Stimulated activated CD4-positive, alpha-beta T cell treated with anti-CD3 and anti-CD28 coated beads, Interleukin-2, amount 100 ng/mL, for 24 hours (primary cell): ENCODE data around the gene CNTD1.
"Not testable (repeated sequence)": the region's sequence is repeated elsewhere in the genome, so short reads cannot be mapped to it uniquely, and the experiment has no call there.

Source experiments
- DNase-seq, 2 donors: peaks; one replicate each; pipeline ENCODE4 v3.0.0-alpha.2; 2020

The CNTD1 gene

GRCh38 chr17:42846594-42847280 is 48.1 kb downstream of the CNTD1 start:
- no peak for DNase-seq

GRCh38 chr17:42848093-42848492 is 49.4 kb downstream of the CNTD1 start:
- DNase-seq, result no peak

- no peak for DNase-seq
Measured at GRCh38 chr17:42849031-42849430, 50.4 kb downstream of the CNTD1 start.

- no peak for DNase-seq
Measured at GRCh38 chr17:42849451-42850181, 51.0 kb downstream of the CNTD1 start.

- no peak for DNase-seq
Measured at GRCh38 chr17:42850954-42851353, 52.3 kb downstream of the CNTD1 start, which contains the start of gene AOC3. Gene AOC3, plus strand, starts transcription at chr17:42851199. Its CDS starts 145 bp downstream, at chr17:42851344.

- DNase-seq, result not testable (repeated sequence)
Measured at GRCh38 chr17:42851371-42852240, 52.9 kb downstream of the CNTD1 start.

GRCh38 chr17:42852351-42852750 is 53.7 kb downstream of the CNTD1 start:
- no peak for DNase-seq

GRCh38 chr17:42853004-42853403 is 54.3 kb downstream of the CNTD1 start:
- no peak for DNase-seq

GRCh38 chr17:42853597-42853967 is 54.9 kb downstream of the CNTD1 start:
- no peak for DNase-seq

GRCh38 chr17:42853968-42854790 is 55.5 kb downstream of the CNTD1 start:
- DNase-seq, result no peak

GRCh38 chr17:42855048-42855596 is 56.5 kb downstream of the CNTD1 start:
- no peak for DNase-seq

GRCh38 chr17:42856093-42856492 is 57.4 kb downstream of the CNTD1 start:
- DNase-seq, result not testable (repeated sequence)

GRCh38 chr17:42856516-42856915 is 57.9 kb downstream of the CNTD1 start:
- DNase-seq, result not testable (repeated sequence)

- DNase-seq, result no peak
Measured at GRCh38 chr17:42857389-42857788, 58.7 kb downstream of the CNTD1 start.
